ENCODE results near the gene ARRB1.
"Not testable (repeated sequence)": the region's sequence is repeated elsewhere in the genome, so short reads cannot be mapped to it uniquely, and the experiment has no call there.

ARRB1 gene

GRCh38 chr11:75351541-75351790 lies at the start of gene ARRB1:
Gene ARRB1, minus strand, starts transcription at chr11:75351661. Its CDS starts 54 bp downstream, at chr11:75351607.
- DNase-seq (ENCODE audit: low read depth in 2 of 2): peak in 1 of 2 donors; percentile 22

DNA sequence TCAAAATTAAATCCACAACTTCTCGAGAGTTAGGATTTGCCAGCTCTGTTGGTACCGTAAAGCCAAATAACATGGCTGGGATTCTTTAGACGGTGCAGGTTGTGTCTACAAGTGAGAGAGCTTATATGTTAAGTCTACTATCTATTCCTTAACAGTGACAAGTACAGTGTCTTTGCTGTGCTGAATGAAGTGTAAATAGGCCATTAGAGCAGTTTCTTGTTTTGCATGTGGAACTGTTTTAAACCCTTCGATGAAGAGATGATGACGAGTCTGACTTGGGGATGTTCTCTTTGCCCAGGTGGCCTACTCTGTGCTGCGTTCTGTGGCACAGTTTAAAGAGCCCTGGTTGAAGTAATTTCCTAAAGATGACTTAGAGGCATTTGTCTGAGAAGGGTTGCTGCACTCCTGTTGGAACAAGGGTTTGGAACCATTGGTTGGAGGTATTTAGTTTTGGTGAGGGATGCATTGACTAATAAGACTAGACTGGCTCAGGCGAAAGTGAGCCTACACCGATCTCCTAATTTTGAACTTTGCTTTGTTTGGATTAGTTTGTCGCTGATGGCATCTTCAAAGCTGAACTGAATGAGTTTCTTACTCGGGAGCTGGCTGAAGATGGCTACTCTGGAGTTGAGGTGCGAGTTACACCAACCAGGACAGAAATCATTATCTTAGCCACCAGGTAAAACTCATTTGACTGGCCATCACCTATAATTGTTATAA lies 48.8 kb upstream of the ARRB1 start:
- no peak for DNase-seq (ENCODE audit: low read depth in 2 of 2)

GRCh38 chr11:75399344-75400145 lies 48.1 kb upstream of the ARRB1 start, which contains the start of gene RPS3:
Gene RPS3, plus strand, starts transcription at chr11:75399518. Its CDS starts 30 bp downstream, at chr11:75399548.
- peak; percentile 77 to 82 for DNase-seq (ENCODE audit: low read depth in 2 of 2)

GRCh38 chr11:75398906-75399305 lies 47.4 kb upstream of the ARRB1 start:
- no peak for DNase-seq (ENCODE audit: low read depth in 2 of 2)

DNA sequence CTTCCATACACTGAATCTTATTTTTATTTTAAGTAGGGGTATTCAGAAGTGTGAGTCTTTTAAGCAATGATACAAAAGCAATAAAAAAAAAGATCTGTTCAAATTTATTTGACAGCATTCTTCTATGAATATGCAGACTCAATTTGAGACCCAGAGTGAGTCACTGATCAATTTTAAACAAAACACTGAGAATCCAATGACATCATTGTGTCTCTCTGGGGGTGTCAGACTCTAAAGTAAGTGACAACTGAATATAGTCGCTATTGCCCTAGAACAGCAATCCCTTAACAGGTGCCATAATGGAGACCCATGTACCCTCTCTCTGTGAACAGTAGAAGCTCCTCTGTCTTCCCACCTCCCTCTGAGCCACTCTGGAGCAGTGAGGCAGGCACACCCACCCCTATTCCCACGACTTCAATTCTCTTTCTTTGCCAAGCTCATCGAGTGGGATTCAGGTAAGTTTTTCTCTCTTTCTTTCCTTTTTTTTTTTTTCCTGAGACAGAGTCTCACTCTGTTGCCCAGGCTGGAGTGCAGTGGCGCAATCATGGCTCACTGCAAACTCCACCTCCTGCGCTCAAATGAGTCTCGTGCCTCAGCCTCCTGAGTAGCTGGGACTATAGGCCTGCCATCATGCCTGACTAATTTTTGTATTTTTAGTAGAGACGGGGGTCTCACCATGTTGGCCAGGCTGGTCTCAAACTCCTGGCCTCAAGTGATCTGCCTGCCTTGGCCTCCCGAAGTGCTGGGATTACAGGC lies 42.8 kb upstream of the ARRB1 start:
- DNase-seq (ENCODE audit: low read depth in 2 of 2): no peak

DNA sequence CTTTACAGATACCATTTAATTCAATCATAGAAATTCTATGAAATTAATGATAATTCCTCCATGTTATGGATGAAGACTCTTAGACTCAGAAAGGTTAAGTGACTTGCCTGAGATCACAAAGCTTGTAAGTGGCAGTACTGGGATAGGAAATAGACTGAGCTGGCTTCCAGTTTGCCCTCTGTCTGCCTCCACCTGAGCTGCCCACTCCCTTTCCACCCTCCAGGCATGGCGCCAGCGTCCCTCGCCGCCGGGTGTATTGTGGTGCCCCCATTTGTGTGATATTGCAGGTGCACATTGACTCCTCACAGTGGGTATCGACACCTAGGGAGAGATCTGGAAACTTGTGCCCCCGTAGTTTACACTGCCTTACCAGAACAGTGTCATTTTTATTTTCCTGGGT lies 38.5 kb upstream of the ARRB1 start:
- DNase-seq (ENCODE audit: low read depth in 2 of 2): no peak

- no peak for DNase-seq (ENCODE audit: low read depth in 2 of 2)
These were observed 37.8 kb upstream of the ARRB1 start for GRCh38 chr11:75389276-75389605.

DNA sequence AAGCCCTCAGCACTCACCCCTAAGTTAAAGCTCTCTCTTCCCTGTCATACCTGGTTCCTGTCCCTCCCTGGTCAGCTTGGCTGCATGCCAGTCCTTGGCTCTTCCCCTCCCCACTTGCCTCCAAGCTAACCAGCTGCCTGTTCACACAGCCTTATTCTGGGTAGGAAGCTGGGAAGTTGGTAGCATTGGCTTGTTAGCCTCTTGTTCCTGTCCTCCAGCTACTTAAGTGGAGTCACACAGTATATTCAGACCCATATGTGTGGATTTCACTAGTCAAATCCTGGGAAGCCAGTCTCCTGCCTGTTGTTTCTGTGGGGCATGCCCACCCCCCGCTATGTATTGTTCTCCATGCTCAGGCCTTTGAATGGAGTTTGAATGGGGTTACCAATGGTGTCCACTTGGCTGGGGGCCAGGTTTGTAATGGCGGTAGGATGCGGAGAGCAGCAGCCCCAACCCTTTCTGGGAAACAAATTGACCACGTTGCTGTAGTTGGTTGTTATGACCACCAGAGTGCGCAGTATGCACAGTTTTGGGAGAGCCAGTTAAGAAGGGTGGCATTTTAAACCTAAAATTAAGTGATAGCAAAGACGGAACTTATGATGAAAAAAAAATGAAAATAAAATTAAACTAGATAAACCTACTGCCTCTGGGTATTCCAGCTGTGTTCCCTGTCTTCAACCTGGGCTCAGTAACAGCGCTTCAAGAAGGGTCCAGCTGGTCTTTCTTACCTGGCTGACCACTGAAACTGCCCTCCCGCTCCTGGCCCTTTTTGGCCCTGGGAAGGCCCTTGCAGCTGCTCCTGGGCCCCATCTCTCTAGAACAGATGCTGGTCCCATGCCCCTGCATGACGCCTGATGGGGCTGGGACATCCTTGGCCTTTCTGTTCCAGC lies 37.2 kb upstream of the ARRB1 start:
- DNase-seq (ENCODE audit: low read depth in 2 of 2): peak; percentile 37 to 49

- no peak for DNase-seq (ENCODE audit: low read depth in 2 of 2)
These were observed 36.4 kb upstream of the ARRB1 start for GRCh38 chr11:75387736-75388294.

- DNase-seq (ENCODE audit: low read depth in 2 of 2): no peak
These were observed 35.6 kb upstream of the ARRB1 start for GRCh38 chr11:75386942-75387630.

GRCh38 chr11:75384438-75385080 lies 33.1 kb upstream of the ARRB1 start:
- DNase-seq (ENCODE audit: low read depth in 2 of 2): peak; percentile 39 to 52

DNA sequence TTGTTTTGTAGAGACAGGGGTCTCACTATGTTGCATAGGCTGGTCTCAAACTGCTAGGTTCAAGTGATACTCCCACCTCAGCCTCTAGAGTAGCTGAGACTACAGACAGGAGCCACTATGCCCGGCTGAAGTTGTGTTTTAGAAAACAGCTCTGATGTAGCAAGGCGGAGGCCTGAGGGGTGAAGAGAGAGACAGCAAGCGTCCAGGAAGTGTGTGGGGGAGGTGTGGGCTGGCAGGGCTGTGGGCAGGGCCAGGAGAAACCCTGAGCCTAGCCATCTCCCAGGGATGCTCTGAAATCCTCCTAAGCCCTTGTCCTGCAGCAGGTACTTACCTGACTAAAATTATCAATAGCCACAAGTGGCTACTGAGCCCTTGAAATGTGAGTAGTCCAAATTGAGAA lies 31.8 kb upstream of the ARRB1 start:
- DNase-seq (ENCODE audit: low read depth in 2 of 2): no peak

DNA sequence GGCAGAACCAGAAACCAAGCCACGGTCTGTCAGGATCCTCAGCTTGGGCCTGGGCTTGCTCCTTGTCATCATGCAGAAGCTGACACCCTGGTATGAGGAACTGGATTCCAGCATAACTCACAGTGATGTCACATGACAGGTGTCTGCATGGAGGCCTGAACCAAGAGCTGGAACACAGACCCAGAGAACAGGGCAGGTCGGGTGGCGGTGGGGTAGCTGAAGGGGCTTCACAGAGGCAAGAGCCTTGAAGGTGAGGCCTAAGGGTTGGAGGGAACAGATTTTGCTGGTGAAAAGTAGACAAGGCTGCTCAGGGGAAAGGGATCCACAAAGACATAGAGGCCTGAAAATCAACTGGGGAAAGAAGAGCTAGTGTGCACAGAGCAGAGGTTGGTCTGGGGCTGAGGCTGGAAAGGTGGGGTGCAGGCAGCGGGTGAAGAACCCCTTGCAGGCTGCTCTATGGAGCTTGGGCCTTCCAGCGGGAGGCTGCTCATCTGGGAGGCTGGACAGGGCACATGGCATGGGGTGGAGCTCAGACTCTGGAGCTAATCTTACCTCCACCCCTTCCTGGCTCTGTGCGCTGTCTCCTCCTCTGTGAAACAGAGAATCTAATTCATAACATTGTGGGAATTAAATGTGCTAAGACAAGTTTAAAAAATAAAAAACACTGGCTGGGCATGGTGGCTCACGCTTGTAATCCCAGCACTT lies 29.4 kb upstream of the ARRB1 start:
- DNase-seq (ENCODE audit: low read depth in 2 of 2): no peak

DNA sequence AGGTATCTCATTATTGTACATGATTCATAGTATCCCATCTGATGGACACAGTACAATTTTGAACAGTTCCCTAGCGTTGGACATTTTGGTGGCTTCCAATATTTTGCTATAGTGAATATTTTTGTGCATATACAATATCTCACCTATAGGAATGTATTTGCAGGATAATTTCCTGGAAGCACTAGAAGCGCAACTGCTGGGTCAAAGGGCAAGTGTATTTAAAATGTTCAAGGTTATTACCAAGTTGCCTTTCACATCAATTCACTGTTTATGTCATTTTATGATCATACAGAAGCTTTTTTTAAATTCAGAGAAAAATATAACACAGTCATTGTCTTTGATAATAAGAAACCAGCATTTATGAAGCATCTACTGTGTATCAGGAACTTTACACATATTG lies 28.8 kb upstream of the ARRB1 start:
- DNase-seq (ENCODE audit: low read depth in 2 of 2): no peak

- not testable (repeated sequence) for DNase-seq (ENCODE audit: low read depth in 2 of 2)
These were observed 27.3 kb upstream of the ARRB1 start for GRCh38 chr11:75378776-75379175.

DNA sequence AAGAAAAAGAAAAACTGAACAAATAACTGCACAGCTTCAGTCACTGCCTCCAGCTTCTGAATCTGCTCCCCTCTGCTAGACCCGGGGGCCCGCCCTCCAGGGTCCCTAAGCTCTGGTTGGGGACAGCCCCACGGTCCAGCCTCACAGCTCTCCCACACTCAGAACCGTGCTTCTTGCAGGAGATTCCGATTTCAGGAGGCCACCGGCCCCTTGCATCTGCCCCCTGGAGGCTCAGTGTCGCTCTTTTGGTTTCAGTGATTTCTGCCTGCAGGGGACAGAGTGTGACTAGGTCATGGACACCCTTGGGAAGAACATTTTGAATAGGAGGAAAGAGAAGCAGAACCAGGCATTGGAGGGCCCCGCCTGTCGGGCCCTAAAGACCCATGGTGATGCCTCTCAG lies 24.7 kb upstream of the ARRB1 start:
- DNase-seq (ENCODE audit: low read depth in 2 of 2): no peak

- DNase-seq (ENCODE audit: low read depth in 2 of 2): no peak
These were observed 24.2 kb upstream of the ARRB1 start for GRCh38 chr11:75375626-75376025.

- no peak for DNase-seq (ENCODE audit: low read depth in 2 of 2)
These were observed 23.2 kb upstream of the ARRB1 start for GRCh38 chr11:75374646-75375045.

DNA sequence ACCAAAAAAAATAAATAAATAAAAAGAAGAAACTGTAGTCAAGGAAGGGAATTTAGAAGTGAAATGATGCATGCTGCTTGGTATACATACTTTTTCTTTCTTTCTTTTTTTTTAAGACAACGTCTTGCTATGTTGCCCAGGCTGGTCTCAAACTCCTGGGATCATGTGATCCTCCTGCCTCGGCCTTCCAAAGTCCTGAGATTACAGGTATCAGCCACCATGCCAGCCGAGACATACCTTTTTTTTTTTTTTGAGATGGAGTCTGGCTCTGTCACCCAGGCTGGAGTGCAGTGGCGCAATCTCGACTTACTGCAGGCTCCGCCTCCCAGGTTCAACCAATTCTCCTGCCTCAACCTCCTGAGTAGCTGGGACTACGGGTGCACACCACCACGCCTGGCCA lies 21.7 kb upstream of the ARRB1 start:
- no peak for DNase-seq (ENCODE audit: low read depth in 2 of 2)

All from stimulated activated CD8-positive, alpha-beta memory T cell treated with anti-CD3 and anti-CD28 coated beads, Interleukin-15, amount 100 ng/mL, for 48 hours (primary cell).